Measurements from ENCODE around the gene RASGRP4.
"Not testable (repeated sequence)": the region's sequence is repeated elsewhere in the genome, so short reads cannot be mapped to it uniquely, and the experiment has no call there.

Gene RASGRP4, protein sequence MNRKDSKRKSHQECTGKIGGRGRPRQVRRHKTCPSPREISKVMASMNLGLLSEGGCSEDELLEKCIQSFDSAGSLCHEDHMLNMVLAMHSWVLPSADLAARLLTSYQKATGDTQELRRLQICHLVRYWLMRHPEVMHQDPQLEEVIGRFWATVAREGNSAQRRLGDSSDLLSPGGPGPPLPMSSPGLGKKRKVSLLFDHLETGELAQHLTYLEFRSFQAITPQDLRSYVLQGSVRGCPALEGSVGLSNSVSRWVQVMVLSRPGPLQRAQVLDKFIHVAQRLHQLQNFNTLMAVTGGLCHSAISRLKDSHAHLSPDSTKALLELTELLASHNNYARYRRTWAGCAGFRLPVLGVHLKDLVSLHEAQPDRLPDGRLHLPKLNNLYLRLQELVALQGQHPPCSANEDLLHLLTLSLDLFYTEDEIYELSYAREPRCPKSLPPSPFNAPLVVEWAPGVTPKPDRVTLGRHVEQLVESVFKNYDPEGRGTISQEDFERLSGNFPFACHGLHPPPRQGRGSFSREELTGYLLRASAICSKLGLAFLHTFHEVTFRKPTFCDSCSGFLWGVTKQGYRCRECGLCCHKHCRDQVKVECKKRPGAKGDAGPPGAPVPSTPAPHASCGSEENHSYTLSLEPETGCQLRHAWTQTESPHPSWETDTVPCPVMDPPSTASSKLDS

DNA sequence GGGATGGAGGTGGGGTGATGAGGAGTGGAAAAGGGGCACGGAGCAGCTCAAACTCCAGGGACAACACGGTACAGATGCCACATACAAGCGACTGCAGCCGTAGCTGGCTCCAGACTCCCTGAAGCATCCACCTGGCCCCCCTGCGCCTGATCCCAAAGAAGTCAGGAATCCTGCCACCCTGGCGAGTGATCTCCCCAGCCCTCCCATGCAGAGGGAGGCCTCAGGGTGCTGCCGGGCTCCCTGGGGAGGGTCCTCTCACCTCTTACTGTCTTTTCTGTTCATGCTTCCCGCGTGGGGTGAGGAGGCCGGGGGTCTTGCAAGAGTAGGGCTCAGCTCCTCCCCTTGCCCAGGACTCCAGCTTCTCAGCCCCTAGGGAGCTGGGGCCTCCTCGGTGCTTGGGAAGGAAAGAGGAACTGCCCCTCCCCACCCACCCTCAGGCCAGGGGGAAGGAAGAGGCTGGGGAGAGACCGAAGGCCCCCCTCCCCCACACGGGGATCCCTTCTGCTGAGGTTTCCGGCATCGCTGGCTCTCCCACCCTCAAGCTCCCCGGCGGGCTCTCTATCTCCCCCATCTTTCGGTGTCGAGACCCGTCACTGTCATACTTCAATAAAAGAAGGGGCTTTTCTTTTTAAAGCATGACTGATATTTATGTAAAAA is at the start of gene RASGRP4:
TSS of gene RASGRP4 (minus strand) at position 410 of the 657 bp plus-strand sequence. CDS start at position 282, 128 bp downstream.
- DNase-seq = no peak

DNA sequence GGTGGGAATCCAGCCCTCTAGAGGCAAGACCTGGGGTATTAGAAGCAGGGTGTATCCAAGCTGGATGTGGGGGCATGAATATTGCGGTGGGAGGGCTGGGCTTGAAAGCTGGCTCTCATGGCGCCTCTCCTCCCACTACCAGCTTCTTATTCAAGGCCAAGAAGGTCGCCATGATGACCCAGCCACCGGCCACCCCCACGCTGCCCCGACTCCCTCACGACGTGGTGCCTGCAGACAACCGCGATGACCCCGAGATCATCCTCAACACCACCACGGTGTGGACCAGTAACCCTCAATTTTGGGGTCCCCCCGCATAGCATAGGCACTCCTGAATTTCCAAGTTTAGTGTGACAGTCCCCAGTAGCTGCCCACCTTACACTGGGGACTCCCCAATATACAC is 49.2 kb upstream of the RASGRP4 start:
- no peak for DNase-seq

DNA sequence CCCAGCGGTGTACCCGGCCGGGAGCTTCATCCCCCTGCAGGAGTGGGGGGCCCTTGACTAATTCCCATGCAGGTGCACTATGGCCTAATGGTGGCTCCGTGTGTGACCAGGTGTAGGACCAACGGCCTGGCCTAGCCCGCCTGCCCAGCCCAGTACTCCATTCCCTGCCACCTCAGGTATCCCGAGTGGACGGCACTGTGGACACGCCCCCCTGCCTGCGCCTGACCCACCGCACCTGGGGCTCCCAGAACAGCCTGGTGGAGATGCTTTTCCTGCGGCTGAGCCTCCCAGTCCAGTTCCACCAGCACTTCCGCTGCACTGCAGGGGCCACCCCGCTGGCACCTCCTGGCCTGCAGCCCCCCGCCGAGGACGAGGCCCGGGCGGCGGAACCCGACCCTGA is 47.2 kb upstream of the RASGRP4 start:
- no peak for DNase-seq

DNA sequence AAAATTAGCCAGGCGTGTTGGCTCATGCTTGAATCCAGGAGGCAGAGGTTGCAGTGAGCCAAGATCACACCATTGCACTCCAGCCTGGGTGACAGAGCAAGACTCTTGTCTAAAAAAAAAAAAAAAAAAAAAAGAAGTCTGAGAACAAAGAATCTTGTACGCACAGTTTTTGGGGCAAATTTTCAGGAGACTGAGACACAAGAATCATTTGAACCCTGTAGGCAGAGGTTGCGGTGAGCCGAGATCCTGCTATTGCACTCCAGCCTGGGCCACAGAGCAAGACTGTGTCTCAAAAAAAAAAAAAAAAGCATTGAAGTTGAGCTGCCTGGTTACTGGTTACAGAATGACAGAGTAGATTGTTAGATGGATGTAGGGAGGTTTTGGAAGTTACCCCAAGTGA is 46.7 kb upstream of the RASGRP4 start:
- DNase-seq = not testable (repeated sequence)

DNA sequence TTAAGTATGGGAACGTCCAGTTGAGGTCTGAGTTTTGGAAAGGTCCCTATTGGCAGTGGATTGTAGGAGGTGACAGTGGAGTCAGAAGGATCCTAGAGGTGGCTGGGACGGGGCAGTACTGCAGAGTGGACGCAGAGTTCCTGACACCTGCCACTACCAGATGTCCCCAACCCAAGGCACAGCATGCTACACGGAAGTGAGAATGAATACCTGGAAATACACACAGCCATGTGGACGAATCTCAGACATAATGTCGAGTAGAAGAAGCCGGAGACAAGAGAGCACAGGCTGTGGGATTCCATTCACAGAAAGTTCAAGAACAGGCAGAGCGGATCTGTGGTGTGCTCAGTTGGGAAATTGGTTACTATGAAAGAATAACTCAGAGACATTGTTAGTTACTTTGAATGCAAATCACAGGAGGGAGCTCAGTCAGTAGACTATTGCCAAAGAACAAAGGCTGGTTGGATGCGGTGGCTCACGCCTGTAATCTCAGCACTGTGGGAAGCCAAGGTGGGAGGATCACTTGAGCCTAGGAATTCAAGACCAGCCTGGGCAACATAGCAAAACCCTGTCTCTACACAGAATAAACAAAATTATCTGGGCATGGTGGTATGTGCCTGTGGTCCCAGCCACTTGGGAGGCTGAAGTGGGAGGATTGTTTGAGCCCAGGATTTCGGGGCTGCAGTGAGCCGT is 44.9 kb upstream of the RASGRP4 start:
- DNase-seq = no peak

DNA sequence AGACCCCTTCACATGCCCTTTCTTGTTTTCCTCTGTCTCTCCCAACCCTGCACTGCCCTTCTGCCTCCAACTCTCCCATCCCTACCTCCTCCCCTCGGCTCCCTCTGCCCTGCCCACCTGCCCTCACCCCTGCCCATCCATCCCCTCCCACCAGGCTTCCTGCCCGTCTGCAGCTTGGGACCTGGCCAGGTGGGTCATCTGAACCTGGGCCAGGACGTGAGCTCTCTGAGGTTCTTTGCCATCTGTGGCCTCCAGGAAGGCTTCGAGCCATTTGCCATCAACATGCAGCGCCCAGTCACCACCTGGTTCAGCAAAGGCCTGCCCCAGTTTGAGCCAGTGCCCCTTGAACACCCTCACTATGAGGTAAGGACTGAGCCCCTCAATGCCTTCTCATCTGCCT is 43.1 kb upstream of the RASGRP4 start:
- no peak for DNase-seq

DNA sequence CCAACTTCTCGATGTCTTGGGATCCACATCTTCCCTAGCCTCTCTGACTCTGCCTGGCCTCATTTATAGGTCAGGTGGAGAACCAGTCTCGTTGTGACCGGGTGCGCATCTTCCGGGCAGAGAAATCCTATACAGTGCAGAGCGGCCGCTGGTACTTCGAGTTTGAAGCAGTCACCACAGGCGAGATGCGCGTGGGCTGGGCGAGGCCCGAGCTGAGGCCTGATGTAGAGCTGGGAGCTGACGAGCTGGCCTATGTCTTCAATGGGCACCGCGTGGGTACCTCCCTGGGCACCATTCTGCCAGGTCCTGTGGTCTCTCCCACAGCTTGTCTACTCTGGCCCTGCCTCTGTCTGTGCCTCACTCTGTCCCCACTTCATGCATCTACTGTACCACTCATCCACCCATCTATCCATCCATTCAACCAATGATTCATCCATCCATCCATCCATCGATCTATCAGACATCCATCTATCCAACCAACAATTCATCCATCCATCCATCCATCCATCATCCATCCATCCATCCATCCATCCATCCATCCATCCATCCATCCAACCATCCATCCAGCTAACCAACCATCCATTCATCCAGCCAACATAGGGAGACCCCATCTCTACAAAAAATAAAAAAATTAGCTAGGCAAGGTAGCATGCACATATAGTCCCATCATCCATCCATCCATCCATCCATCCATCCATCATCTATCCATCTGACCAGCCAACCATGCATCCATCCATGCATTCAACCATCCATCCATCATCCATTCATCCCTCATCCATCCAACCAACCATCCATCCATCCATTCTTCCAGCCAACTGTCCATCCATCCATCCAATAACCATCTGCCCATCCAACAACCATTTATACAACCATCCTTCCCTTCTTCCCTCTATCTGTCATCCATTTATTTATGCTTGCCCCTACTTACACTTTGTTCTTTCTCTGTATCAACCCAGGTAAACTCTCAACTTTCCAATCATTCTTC is 41.8 kb upstream of the RASGRP4 start:
- DNase-seq = no peak

DNA sequence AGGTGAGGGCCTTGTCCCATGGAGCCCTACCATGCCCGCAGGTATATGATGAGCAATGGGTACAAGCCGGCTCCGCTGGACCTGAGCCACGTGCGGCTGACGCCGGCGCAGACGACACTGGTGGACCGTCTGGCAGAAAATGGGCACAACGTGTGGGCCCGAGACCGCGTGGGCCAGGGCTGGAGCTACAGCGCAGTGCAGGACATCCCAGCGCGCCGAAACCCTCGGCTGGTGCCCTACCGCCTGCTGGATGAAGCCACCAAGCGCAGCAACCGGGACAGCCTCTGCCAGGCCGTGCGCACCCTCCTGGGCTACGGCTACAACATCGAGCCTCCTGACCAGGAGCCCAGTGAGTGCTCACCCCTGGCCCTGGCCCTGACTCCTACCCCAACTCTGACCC is 40.0 kb upstream of the RASGRP4 start:
- DNase-seq = no peak

DNA sequence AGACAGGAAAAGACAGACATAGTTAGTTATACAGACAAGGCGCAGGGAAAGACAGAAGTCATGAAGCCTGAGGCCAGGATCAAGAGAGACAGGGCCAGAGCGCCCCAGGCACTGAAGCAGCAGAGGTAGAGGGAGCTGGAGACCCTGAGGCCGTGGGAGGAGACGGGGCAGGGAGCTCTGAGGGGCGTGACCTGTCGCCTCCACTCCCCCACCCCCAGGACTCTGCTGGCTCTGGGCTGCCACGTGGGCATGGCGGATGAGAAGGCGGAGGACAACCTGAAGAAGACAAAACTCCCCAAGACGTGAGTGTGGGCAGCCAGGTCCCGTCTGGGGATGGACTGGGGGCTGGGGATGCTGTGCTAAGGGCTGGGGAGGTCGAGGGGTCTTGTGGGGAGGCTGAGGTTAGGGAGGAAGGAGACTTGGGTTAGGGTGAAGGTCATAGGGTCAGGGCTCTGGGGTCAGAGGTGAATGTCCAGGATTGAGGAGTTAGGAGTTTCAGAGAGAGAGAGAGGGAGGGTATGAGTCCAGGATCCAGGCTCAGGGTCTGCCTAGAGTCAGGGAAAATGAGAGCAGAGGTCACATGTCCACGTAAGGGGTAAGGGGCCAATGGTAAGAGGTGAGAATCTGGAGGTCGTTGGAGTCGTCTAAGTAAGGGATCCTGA is 38.5 kb upstream of the RASGRP4 start:
- no peak for DNase-seq

DNA sequence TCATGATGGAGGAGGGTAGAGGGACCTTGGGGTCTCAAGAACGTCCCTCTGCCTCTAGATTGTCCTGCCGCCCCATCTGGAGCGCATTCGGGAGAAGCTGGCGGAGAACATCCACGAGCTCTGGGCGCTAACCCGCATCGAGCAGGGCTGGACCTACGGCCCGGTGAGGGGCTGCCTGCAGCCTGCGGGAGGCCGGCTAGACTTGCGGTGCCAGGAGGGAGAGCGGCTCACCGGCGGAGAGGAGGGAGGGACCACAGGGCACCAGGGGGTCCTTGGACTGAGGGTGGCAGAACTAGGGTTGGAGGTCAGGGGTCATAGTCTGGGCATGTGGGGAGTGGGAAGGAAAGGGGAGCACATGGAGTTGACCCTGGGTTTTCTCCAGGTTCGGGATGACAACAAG is 37.3 kb upstream of the RASGRP4 start:
- no peak for DNase-seq

DNA sequence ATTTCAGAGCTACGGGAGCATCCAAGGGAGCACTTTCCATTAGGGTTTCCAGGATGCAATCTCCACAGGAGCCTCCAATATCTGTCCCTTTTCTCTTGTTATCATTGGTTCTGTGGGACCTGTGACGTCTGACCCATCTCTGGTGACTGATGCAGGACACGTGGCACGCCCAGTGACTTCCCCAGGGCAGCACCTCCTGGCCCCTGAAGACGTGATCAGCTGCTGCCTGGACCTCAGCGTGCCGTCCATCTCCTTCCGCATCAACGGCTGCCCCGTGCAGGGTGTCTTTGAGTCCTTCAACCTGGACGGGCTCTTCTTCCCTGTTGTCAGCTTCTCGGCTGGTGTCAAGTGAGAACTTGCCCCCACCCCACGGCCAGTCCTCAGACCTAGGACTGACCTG is 33.0 kb upstream of the RASGRP4 start:
- DNase-seq = no peak

DNA sequence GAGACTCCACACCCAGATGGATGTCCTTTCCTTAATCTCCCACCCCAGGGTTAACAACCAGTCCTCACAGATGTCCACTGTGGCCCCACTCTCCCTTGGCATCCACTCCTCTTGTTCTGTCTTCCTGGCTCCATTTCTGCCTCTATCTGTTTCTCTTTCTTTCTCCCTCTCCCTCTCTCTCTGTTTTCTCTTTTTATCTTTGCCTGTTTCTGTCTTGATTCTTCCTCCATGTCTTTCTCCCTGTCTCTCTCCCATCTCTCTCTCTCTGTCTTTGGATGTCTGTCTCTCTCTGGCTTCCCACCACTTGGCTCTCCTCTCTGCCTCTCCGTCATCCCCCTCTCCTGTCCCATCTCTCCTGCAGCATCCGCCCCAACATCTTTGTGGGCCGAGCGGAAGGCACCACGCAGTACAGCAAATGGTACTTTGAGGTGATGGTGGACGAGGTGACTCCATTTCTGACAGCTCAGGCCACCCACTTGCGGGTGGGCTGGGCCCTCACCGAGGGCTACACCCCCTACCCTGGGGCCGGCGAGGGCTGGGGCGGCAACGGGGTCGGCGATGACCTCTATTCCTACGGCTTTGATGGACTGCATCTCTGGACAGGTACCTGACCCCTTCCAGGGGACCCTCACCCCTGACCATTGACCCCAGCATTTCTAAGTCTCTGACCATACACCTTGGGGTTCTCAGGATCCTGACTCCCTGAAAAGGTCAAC is 31.8 kb upstream of the RASGRP4 start:
- DNase-seq = no peak

DNA sequence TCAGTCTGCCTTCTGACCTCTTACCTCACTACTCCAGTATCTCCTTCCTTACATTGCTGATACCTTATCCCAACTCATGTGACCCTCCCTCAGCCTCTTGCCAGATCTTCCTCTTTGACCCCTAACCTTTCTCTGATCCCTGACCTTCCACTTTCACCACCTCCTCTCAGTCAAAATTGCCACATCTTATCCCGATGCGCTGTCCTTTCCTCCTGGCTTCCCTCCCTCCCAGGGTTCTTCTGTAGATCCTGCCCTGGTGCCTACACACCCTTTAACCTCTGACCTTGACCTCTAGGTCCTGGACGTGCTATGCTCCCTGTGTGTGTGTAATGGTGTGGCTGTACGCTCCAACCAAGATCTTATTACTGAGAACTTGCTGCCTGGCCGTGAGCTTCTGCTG is 31.2 kb upstream of the RASGRP4 start:
- no peak for DNase-seq

DNA sequence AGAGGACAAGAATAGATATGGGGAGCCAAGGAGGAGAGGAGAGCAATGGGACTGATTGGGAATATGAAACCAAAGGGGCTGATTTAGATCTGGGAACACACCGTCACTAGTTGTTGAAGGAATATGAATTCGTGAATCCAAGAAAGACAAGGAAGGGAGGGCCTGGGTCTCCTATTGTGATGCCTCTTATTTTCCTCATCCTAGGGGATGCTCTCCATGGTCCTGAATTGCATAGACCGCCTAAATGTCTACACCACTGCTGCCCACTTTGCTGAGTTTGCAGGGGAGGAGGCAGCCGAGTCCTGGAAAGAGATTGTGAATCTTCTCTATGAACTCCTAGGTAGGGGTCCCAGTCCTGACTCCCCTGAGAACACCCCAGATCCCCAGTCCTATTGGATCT is 29.0 kb upstream of the RASGRP4 start:
- DNase-seq = no peak

DNA sequence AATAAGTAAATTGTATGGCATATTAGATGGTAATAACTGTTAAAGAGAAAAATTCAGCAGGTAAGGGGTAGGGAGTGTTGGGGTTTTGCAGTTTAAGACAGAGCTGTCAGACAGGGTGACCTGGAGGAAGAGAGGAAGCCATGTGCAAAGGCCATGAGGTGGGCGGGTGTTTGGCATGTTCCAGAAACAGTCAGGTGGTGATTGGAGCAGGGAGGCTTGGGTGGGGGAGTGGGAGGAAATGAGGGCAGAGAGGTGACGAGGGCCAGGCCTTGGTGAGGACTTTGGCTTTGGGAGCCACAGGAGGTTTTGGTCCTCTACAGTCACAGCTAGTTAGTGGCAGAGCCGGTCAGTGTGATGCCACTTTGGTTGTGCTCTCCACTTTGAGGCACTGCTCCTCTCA is 27.6 kb upstream of the RASGRP4 start:
- no peak for DNase-seq

DNA sequence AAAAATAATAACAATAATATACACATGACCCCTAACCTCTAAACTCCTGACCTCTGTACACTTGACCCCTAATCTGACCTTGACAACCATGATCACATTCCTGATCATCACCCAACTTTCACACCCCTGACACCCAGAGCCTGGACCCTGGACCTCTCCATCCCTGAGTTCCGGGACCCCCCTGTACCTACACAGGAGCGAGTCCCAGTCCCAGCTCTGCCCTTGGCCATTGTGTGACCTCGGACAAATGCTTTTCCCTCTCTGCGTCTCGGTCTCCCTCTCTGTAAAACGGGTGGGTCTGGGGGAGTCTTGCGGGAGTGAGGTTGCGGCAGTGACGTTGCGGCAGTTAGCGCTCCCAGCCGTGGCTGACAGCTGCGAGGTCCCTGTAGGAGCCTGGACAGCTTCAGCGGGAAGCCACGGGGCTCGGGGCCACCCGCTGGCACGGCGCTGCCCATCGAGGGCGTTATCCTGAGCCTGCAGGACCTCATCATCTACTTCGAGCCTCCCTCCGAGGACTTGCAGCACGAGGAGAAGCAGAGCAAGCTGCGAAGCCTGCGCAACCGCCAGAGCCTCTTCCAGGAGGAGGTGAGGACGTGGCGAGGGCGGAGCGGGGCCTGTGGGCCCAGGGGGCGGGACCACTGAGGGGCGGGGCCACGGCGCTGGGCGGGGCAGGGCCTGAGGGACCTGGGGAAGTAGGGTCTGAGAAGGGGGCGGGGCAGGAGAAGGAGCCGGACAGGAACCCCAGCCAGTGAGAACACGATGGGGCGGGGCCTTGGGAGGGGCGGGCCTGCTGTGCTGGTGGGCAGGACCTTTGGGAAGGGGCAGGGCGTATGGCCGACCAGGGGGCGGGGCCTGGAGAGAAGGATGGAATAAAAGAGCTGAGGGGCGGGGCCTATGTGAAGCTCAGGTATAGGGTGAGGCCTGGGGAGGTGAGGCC is 26.7 kb upstream of the RASGRP4 start:
- DNase-seq = no peak

DNA sequence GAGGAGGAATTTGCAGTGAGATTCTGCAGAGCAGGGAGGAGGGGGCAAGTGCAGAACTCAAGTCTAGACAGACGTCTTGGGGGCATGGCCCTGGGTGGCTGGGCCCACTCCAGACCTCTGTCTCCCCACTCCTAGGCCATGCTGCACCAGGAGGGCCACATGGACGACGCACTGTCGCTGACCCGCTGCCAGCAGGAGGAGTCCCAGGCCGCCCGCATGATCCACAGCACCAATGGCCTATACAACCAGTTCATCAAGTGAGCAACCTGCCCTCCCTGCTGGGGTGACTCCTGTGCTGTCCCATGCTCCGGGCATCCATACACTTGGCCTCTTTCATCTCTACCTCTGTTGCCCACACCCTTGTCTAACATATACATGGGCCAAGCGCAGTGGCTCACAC is 25.6 kb upstream of the RASGRP4 start:
- no peak for DNase-seq

DNA sequence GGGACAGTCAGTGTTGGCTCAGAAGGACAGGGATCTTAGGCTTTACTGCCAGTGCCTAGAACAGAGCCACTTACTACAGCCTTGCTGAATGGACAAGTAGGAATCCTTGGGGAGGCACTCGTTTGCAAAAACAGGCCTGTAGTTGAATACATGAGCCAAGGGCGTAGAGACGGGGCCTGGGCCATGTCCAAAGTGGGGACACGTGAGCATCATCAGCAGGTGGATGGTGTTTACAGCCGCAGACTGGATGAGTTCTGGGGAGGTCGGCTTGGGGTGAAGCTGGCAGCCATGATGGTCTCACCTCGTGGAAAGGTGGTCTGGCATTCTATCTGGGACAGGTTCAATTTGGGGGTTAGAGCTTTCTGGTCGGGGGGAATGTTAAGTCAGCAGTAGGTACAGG is 25.0 kb upstream of the RASGRP4 start:
- DNase-seq = no peak

DNA sequence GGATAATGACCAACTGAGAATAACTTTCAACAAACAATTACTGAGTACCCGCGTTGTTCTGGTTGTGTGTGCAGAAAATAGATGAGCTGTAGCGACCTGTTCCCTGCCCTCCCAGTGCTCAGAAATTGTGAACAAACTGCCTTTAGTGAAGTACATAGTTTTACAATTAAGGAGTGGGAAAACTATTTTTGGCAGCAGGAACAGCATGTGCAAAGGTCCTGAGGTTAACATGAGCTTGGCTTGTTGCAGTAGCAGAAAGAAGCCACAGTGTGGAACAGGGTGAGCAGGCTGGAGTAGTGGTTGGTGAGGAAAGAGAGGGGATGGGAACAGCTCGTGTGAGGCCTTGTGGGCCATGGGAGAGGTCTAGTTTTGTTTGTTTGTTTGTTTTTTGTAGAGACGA is 23.5 kb upstream of the RASGRP4 start:
- no peak for DNase-seq

DNA sequence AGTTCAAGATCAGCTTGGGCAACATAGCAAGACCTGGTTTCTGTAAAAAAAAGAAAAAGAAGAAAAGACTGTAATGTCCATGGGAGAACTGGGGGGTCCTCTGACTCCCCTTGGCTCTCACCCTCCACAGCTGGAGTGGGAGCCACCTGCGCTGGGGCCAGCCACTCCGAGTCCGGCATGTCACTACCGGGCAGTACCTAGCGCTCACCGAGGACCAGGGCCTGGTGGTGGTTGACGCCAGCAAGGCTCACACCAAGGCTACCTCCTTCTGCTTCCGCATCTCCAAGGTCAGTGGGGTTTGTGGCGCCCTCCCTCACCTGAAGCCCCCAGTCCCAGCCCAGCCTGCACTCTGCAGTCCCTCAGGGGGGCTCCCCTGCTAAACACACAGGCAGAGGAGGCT is 22.2 kb upstream of the RASGRP4 start:
- no peak for DNase-seq

Measured in DMS153 (cell line).